Activated naive CD8-positive, alpha-beta T cell treated with anti-CD3 and anti-CD28 coated beads, Interleukin-2, amount 10 ng/mL, durations not matched to agents 7 days and 5 days (primary cell): Measurements from ENCODE around the gene FAM89B. TPM values are rescaled to one million over a fixed set of nuclear protein-coding genes. Genes with fewer than 3 reads are reported as not detected.

Experiments
- ATAC-seq: fragments of 150-1000 bp; cut with Tn5 transposase; one replicate; pipeline ENCODE4 v1.10.0; 2021; ENCODE audit warnings: low read depth, moderate library complexity
- POLR2A ChIA-PET: fragments of 350-600 bp; sonication (Branson Sonifier 250); formaldehyde crosslinking; loops from one replicate; lab custom pipeline; 2021; ENCODE audit warnings: antibody characterized with exemption; lab: Charles Lee
- DNase-seq: peaks from one replicate; pipeline ENCODE4 v3.0.0; 2021
- H3K27ac Mint-ChIP-seq: one replicate; pipeline ENCODE4 v1.8.0; 2022; ENCODE audit warnings: mild to moderate bottlenecking, mixed read lengths
- H3K27me3 Mint-ChIP-seq: one replicate; pipeline ENCODE4 v1.8.0; 2022; ENCODE audit warnings: mild to moderate bottlenecking, moderate library complexity, mixed read lengths
- H3K36me3 Mint-ChIP-seq: one replicate; pipeline ENCODE4 v1.8.0; 2021; ENCODE audit warnings: mild to moderate bottlenecking, mixed read lengths
- H3K4me1 Mint-ChIP-seq: one replicate; pipeline ENCODE4 v1.8.0; 2021; ENCODE audit warnings: mixed read lengths
- H3K4me3 Mint-ChIP-seq: one replicate; pipeline ENCODE4 v1.8.0; 2022; ENCODE audit warnings: mild to moderate bottlenecking, moderate library complexity, mixed read lengths
- H3K9me3 Mint-ChIP-seq: one replicate; pipeline ENCODE4 v1.8.0; 2021; ENCODE audit warnings: mixed read lengths
- total RNA-seq, 2 experiments: library from RNA; stranded (reverse); gene quantifications; one replicate each; pipeline ENCODE4 v1.2.3, GENCODE V29; 2021

Gene FAM89B
- total RNA-seq, 2 experiments from 2014 or later: 40.9 to 44.1 TPM

- POLR2A ChIA-PET: interaction anchor here (0.8 to 4.6 kb wide), 10 partner anchors 8 to 241 kb away, joined by 3 to 25 read pairs (median 4); partner anchors contain the start of genes EHBP1L1, FAM89B and SIPA1
- H3K36me3 Mint-ChIP-seq: peaks cover 17% of the 10 kb centered on the region
- H3K27me3 Mint-ChIP-seq: no peaks in the 10 kb centered on the region
- no peak for ATAC-seq
- H3K4me3 Mint-ChIP-seq: peak overlapping the region; percentile 97
- H3K9me3 Mint-ChIP-seq: no peaks in the 10 kb centered on the region
- peaks cover 18% of the 10 kb centered on the region for H3K4me1 Mint-ChIP-seq
- peak overlapping the region; percentile 94 for H3K27ac Mint-ChIP-seq
- no peak for DNase-seq
These were observed 45.0 kb downstream of the FAM89B start for GRCh38 chr11:65617136-65617850.

- Mint-ChIP-seq H3K4me1 (peaks cover 17% of the 10 kb centered on the region), H3K9me3 (no peaks in the 10 kb centered on the region), H3K36me3 (peaks cover 17% of the 10 kb centered on the region), H3K4me3 (no peak overlapping the region), H3K27ac (no peak overlapping the region), H3K27me3 (no peaks in the 10 kb centered on the region)
- DNase-seq (no peak), ATAC-seq (no peak)
- POLR2A ChIA-PET: interaction anchor here (0.8 to 4.6 kb wide), 5 partner anchors 14 to 41 kb away, joined by 3 to 25 read pairs (median 3); partner anchors contain the start of gene SIPA1
These were observed 45.8 kb downstream of the FAM89B start for GRCh38 chr11:65617990-65618751.

GRCh38 chr11:65618763-65619162 lies 46.4 kb downstream of the FAM89B start:
- no peak for ATAC-seq
- Mint-ChIP-seq H3K27me3 (no peaks in the 10 kb centered on the region), H3K9me3 (no peaks in the 10 kb centered on the region), H3K4me1 (peaks cover 17% of the 10 kb centered on the region), H3K36me3 (peaks cover 17% of the 10 kb centered on the region), H3K27ac (no peak overlapping the region), H3K4me3 (no peak overlapping the region)
- POLR2A ChIA-PET: interaction anchor here (1.4 kb wide), 1 partner anchor 19 kb away, joined by 3 read pairs; the partner anchor contains the start of gene SIPA1
- no peak for DNase-seq

GRCh38 chr11:65619281-65619928 lies 47.1 kb downstream of the FAM89B start:
- ATAC-seq: no peak
- Mint-ChIP-seq H3K4me3 (no peak overlapping the region), H3K4me1 (peaks cover 17% of the 10 kb centered on the region), H3K27me3 (no peaks in the 10 kb centered on the region), H3K36me3 (peaks cover 17% of the 10 kb centered on the region), H3K9me3 (no peaks in the 10 kb centered on the region), H3K27ac (no peak overlapping the region)
- DNase-seq: no peak
- POLR2A ChIA-PET: interaction anchor here (1.4 kb wide), 1 partner anchor 18 kb away, joined by 3 read pairs; the partner anchor contains the start of gene SIPA1

- H3K4me1 Mint-ChIP-seq: peaks cover 17% of the 10 kb centered on the region
- H3K9me3 Mint-ChIP-seq: no peaks in the 10 kb centered on the region
- DNase-seq (no peak), ATAC-seq (no peak)
- POLR2A ChIA-PET: no interaction called here
- H3K36me3 Mint-ChIP-seq: peaks cover 17% of the 10 kb centered on the region
- no peak overlapping the region for H3K4me3 Mint-ChIP-seq
- H3K27me3 Mint-ChIP-seq: no peaks in the 10 kb centered on the region
- H3K27ac Mint-ChIP-seq: no peak overlapping the region
These were observed 48.3 kb downstream of the FAM89B start for GRCh38 chr11:65620666-65621065.

GRCh38 chr11:65621460-65621859 lies 49.1 kb downstream of the FAM89B start:
- no peak for DNase-seq
- Mint-ChIP-seq H3K4me3 (no peak overlapping the region), H3K9me3 (no peaks in the 10 kb centered on the region), H3K27ac (no peak overlapping the region), H3K4me1 (peaks cover 16% of the 10 kb centered on the region), H3K27me3 (no peaks in the 10 kb centered on the region), H3K36me3 (peaks cover 16% of the 10 kb centered on the region)
- POLR2A ChIA-PET: no interaction called here
- ATAC-seq: no peak

GRCh38 chr11:65622011-65622410 lies 49.7 kb downstream of the FAM89B start:
- peaks cover 10% of the 10 kb centered on the region for H3K4me1 Mint-ChIP-seq
- no peak overlapping the region for H3K4me3 Mint-ChIP-seq
- no peaks in the 10 kb centered on the region for H3K27me3 Mint-ChIP-seq
- POLR2A ChIA-PET: interaction anchor here (1.1 kb wide), 1 partner anchor 16 kb away, joined by 3 read pairs; the partner anchor contains the start of gene SIPA1
- ATAC-seq (no peak), DNase-seq (no peak)
- H3K36me3 Mint-ChIP-seq: peaks cover 14% of the 10 kb centered on the region
- H3K9me3 Mint-ChIP-seq: no peaks in the 10 kb centered on the region
- no peak overlapping the region for H3K27ac Mint-ChIP-seq

- peaks cover 11% of the 10 kb centered on the region for H3K36me3 Mint-ChIP-seq
- no peaks in the 10 kb centered on the region for H3K9me3 Mint-ChIP-seq
- no peak for ATAC-seq
- H3K4me1 Mint-ChIP-seq: peaks cover 9% of the 10 kb centered on the region
- no peak for DNase-seq
- H3K27ac Mint-ChIP-seq: peak overlapping the region; percentile 21
- POLR2A ChIA-PET: interaction anchor here (0.5 to 1.1 kb wide), 3 partner anchors 10 to 51 kb away, joined by 3 read pairs; partner anchors contain the start of gene SIPA1
- no peaks in the 10 kb centered on the region for H3K27me3 Mint-ChIP-seq
- H3K4me3 Mint-ChIP-seq: no peak overlapping the region
These were observed 50.8 kb downstream of the FAM89B start for GRCh38 chr11:65623177-65623576.

Other genes with a start within 250 kb of the FAM89B start
- 10 to 100 TPM; 80.2 to 82.7 TPM for gene DPF2, start 238.7 kb upstream of the FAM89B start, total RNA-seq
- gene TIGD3, start 217.8 kb upstream of the FAM89B start, total RNA-seq: 1 to 10 TPM in 1 of 2 experiments, under 1 TPM in 1; 0.97 to 1.2 TPM
- gene SLC25A45, start 189.9 kb upstream of the FAM89B start, total RNA-seq: 10 to 100 TPM; 25.5 to 29.6 TPM
- 10 to 100 TPM; 51.5 to 55.4 TPM for gene FRMD8, start 185.9 kb upstream of the FAM89B start, total RNA-seq
- 100 to 1,000 TPM; 402 to 407 TPM for gene NEAT1, start 149.7 kb upstream of the FAM89B start, total RNA-seq
- over 10,000 TPM; 13,719 to 14,448 TPM for gene MALAT1, start 73.5 kb upstream of the FAM89B start, total RNA-seq
- 10 to 100 TPM; 74.2 to 74.9 TPM for gene SCYL1, start 47.5 kb upstream of the FAM89B start, total RNA-seq
- gene LTBP3, start 14.2 kb upstream of the FAM89B start, total RNA-seq: 100 to 1,000 TPM; 116 to 119 TPM
- 10 to 100 TPM; 27.2 to 30.0 TPM for gene ZNRD2, start 2.1 kb upstream of the FAM89B start, total RNA-seq
- gene EHBP1L1, start 3.5 kb downstream of the FAM89B start, total RNA-seq: 100 to 1,000 TPM; 118 to 120 TPM
- 1 to 10 TPM in 1 of 2 experiments, under 1 TPM in 1; 0.96 to 1.0 TPM for gene KCNK7, start 23.3 kb downstream of the FAM89B start, total RNA-seq
- 10 to 100 TPM; 69.9 to 73.1 TPM for gene MAP3K11, start 41.7 kb downstream of the FAM89B start, total RNA-seq
- 10 to 100 TPM; 57.2 to 60.2 TPM for gene PCNX3, start 43.2 kb downstream of the FAM89B start, total RNA-seq
- 100 to 1,000 TPM; 245 to 266 TPM for gene SIPA1, start 65.6 kb downstream of the FAM89B start, total RNA-seq
- 100 to 1,000 TPM; 112 to 117 TPM for gene RELA, start 90.4 kb downstream of the FAM89B start, total RNA-seq
- gene KAT5, start 139.7 kb downstream of the FAM89B start, total RNA-seq: 10 to 100 TPM; 75.6 to 82.6 TPM
- gene RNASEH2C, start 148.3 kb downstream of the FAM89B start, total RNA-seq: 10 to 100 TPM; 74.8 to 84.2 TPM
- gene AP5B1, start 208.4 kb downstream of the FAM89B start, total RNA-seq: 10 to 100 TPM; 27.9 to 29.0 TPM
- under 1 TPM; 0.14 to 0.17 TPM for gene OVOL1, start 214.5 kb downstream of the FAM89B start, total RNA-seq